HG03439 (cell line): Measurements from ENCODE around the gene GNG14.
"Not testable (repeated sequence)": the region's sequence is repeated elsewhere in the genome, so short reads cannot be mapped to it uniquely, and the experiment has no call there.

Source experiments
- ATAC-seq: cut with Tn5 transposase; IDR thresholded peaks from one replicate; pipeline ENCODE4 v1.9.1; 2021; ENCODE audit warnings: mild to moderate bottlenecking, moderate library complexity; ENCODE audit not compliant: unreplicated experiment

Gene GNG14

DNA sequence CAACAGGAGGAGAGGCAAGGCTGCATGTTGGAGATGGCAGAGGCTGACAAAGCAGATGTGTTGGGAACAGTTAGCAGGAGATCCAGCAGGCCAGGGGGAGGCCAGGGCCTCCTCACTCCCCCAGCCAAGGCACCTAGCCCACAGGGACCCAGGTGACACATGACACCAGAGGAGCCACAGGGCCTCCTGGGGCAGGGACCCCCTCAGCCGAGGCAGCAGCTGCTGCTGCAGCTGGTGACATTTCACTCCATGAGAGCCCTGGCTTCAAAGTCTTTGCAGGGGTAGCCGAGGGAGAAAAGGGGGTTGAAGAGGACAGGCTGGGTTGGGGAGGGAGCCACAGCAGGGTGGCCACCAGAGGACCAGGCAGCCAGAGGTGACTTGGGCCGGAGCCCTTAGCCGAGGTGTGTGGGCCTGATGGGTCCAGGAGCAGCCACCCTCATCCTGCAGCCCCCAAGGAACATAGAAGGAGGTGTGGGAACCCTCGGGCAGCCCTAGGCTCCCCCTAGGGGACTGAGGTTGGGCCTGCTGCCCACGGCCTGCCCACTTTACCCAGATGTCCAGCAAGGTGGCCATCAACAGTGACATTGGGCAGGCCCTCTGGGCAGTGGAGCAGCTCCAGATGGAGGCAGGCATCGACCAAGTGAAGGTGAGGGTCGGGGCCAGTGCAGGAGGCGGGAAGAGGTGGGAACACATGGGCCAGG is at the start of gene GNG14:
GNG14 (plus strand) TSS at position 503 of the 701 bp plus-strand sequence; CDS start at position 554, 51 bp downstream.
- no peak for ATAC-seq

DNA sequence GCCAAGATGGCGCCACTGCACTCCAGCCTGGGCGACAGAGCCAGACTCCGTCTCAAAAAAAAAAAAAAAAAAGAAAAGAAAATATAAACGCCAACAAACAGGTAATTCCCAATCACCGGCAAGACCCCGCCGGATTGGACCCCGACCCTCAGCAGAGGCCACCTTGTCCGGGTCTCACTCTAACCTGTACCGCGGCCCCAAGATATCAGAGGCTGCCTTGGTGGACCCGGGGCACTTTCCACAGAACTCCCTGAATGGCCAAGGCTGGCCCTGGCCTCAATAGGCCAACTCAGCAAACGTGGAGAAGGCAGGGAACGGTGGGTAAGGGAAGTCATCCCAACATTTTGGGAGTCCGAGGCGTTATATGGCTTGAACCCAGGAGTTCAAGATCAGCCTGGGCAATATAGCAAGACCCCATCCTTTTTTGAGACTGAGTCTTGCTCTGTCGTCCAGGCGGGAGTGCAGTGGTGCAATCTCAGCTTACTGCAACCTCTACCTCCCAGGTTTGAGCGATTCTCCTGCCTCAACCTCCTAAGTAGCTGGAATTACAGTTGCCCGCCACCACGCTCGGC is 49.1 kb upstream of the GNG14 start:
- no peak for ATAC-seq

DNA sequence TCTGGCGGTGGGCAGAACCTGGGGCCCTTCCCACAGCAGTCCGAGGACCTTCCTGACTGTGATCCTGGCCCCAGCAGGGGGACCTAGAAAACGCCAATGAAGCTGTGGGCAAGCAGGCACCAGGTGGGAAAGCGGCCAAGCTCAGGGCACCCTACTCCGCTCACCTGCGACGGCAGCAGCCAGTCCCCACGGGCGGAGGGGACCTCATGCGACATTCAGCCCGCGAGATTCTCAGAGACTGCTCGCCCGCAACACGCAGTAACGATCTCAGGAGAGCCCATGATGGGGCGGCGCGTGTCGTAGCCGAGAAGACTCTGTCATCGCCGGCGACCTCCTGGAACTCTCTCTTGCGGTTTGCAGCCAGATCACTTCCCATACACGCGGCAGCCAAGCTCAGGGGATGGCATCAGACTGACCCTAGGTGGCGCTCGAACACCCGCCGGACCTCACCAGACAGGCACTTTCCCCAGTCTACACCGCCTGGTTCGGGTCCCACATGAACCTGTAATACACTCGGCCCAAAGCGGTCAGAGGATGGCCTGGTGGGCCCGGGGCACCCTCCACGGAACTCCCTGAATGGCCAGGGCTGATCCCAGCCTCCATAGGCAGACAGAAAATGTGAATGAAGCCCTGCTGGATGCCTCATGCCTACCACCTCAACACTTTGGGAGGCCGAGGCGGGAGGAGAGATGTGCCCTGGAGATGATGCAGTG is 47.7 kb upstream of the GNG14 start:
- no peak for ATAC-seq

DNA sequence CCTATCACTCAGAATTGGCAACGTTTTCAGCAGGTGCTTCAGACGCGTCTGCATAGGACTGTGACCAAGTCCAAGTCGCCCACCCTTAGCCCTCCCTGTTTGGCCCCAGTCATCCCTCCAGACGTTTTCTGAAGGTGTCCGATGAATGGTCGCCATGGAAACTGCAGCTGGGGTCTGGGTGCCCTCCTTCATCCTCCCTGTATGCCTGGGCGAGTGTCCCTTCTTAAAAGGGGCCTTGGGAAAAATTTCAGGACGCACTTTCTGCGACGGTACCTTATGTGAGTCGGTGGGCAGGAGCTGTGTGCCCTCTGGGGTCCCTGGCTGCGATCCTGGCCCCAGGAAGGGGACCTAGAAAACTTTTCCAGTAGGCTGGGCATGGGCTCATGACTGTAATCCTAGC is 46.3 kb upstream of the GNG14 start:
- no peak for ATAC-seq

DNA sequence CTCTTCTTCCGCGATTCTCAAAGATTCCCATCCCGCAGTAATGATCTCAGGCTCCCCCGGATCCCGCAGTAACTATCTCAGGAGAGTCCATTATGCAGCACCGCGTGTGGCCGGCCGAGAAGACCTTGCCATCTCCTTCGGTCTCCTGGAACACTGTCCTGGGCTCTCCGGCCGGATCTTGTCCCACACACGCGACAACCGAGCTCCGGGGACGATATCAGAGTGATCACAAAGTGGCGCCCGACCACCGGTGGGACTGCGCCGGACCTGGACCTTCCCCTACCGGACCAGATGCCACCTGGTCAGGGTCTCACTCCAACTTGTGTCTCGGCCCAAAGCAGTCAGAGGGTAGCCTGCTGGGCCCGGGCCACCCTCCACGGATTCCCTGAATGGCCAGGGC is 45.3 kb upstream of the GNG14 start:
- ATAC-seq: no peak

DNA sequence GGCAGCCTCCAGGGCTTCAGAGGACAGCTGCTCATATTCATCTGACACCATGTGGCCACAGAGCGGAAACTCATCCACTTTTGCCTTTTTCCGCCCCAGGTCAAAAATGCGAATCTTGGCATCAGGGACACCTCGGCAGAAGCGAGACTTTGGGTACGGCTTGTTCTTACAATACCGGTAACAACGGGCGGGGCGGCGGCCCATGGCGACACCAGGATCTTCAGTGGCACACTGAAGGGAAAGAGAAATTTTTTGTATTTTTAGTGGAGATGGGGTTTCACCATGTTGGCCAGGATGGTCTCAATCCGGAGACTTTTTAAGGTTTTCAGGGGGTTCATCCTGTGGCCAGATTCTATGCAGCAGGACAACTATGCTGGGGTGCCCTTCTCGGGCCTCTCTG is 44.1 kb upstream of the GNG14 start:
- ATAC-seq: not testable (repeated sequence)

DNA sequence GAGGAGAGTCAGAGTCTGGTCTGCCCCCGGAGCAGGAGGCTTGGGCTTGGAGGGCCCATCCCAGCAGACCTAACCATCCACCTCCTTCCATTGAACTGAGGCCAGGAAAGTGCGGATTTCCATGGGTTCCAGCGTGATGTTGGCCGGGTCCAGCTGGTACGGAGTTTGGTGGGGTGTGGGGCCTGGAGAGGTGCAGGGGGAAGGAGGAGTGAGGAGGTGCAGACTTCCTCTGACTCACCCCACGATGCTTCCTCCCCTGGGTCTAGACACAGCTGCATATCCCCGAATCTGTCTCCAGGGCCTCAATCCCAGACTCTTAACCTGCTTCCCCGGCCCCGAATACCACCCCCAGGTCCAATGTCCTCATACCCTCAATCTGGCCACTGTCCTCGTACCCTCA is 41.2 kb upstream of the GNG14 start:
- ATAC-seq: no peak

DNA sequence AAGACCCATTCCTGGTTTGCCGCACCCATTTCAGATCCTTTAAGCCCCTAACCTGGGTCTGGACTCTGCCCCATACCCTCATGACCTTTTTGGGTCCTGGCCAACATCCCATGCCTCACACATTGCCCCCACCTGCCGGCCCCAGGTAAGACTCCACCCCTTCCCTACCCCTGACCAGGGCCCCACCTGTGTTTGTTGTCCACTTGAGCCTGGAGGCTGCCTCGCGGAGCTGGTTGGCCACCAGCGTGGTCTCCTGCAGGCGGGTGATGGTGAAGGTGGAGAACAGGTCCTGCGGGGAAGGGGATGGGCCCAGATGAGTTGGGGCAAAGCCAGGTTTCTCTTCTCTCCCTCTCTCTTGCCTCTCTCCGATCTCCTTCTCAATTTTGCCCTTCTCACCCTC is 40.8 kb upstream of the GNG14 start:
- no peak for ATAC-seq

DNA sequence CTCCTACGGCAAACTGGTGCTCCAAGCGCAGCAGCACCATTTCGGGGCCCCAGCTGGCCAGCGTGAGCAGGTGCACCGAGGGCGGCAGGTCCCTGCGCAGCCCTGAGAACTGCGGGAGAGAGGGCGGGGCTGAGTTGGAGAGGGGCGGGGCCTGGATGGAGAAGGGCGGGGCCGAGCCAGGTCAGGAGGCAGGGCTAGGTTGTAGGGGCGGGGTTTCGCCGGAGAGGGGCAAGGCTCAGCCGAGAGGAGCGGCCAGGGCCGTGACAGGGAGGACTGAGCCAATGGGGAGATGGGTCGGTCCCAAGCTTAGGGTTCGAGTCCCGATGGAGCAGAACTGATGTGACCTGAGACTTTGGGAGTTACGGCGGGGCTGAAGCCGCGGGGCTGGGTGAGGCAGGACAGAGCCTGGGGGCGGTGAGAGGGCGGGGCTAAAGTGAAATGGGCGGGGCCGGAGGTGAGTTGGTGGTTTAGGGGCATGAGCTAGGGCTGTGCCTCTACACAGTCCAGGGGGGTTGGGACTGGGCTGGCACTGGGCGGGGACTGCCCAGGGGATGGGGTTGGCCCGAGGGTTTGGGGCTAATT is 40.2 kb upstream of the GNG14 start:
- ATAC-seq: no peak

DNA sequence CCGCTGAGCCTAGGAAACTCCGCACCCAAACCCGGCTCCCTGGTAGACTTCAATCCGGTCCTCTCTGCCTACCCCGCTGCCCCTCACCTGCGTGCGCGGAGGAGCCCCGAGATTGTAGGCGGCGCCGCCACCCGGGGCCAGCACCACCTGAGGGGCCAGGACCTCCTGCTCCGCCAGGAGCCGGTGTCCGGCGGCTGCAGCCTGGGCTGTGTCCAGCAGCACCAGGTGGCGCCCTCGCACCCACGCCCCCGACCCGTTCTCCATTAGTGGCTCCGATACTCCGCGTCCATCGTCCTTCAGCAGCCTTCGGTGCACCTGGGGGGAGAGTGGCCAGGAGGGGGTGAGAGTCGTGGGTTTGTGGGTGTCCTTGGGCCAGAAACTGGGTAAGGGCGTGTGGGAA is 39.7 kb upstream of the GNG14 start:
- ATAC-seq: no peak

DNA sequence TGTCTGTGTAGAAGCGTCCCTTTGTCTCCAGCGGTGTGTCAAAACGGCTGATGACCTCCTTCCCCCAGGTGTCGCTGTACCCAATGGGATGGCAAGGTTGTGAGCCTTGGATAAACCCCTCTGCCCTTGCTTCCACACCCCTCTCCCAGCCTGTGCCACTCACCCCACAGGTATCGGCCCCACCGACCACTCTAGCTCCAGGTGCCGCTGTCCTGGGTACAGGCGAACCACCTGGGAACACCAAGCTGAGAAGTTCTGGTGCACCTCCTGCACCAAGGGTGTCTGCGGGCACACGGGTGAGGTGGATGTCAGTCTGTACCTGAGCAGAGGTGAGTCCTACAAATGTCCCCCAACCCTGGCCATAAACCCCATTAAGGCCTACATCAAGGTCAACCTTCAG is 37.9 kb upstream of the GNG14 start:
- ATAC-seq: no peak

DNA sequence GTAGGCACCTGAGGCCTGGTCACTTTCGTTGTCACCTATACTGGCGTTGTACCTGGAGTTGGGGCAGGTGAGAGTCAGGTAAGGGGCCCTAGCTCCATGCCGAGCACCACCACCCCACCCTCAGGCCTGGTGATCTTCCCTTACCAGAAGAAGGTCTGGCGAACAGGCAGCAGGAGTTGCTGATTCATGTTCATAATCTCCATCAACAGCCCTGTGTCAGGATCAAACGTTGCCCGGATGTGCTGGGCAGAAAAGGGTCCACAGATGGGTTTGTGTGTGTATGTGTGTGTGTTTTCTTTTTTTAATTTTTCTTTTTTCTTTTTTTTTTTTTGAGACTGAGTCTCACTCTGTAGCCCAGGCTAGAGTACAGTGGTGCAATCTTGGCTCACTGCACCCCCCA is 35.6 kb upstream of the GNG14 start:
- ATAC-seq: no peak

DNA sequence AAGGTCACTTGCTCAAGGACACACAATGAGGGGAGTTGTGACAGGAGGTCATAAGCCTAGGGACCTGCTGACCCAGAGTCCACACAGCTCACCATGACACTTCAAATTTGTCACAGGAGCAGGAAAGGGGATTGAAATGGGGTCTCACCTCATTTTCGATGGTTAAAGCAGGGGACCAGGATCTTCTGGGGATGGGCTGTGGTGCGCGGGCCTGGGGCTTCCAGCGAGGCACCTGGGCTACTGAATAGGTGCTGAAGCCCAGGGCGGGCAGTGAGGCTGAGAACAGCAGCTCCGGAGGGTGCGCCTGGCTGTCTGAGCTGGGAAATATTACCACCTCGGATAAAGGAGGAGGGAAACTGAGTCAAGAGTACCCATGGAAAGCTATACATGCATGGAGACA is 32.3 kb upstream of the GNG14 start:
- no peak for ATAC-seq

DNA sequence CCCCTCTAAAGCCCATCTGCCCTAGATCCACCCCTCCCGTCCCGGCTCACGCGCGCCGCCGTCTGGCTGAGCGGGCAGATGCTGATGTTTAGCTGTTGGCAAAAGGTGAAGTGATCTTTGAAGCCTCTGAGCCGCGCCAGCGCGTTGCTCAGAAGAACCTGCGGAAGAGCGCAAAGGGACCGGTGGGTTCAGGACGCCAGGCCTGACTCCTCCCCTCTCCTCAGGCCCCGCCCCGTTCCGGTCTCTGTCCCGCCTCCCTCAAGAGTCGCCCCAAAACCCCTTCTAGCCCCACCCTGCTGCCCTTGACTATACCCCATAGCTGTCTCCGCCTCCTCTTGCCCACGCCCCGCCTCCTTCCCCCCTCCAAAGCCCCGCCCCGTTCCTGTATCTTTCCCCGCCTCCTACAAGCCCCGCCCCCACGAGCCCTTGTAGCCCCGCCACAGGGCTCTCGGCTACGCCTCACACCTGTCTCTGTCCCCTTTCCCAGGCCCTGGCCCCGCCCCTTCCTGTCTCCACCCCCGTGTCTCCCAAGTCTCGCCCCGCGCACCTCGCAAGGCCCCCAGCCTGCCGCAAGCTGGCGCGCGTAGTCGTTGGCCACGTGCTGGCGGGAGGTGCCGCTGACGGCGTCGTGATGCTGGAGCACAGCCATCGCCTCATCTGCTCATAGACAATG is 30.8 kb upstream of the GNG14 start:
- no peak for ATAC-seq

DNA sequence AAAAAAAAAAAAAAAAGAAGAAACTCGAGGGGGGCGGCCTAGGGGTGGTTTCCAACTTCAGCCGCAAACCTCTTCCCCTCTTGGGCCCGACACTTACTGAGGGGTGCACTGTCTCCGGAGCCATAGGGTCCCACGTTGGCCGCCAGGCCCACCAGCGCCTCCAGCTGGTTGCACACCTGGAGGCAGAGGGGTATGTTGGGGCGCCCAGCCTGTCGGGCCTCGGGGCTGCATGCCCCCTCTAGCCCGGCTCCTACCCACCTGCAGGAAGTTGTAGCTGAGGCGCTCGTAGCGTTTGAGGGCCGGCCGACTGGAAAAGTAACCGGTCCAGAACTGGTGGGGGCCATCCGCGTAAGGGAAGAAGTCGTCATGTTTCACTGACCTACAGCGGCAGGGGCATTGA is 29.8 kb upstream of the GNG14 start:
- no peak for ATAC-seq

DNA sequence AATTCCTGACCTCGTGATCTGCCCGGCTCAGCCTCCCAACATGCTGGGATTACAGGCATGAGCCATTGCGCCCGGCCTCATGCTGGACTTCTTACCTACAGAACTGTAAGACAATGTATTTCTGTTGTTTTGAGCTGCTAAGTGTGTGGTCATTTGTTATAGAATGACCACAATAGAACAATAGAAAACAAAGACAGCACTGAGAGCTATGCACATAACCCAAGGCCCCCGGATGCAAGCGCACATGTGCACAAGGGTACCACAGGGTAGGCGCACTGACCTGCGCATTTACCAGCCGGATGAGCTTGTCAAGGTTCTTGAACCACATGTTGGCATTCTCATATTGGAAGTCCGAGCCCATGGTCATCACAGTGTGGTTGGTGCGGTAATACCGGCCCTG is 26.8 kb upstream of the GNG14 start:
- ATAC-seq: no peak

DNA sequence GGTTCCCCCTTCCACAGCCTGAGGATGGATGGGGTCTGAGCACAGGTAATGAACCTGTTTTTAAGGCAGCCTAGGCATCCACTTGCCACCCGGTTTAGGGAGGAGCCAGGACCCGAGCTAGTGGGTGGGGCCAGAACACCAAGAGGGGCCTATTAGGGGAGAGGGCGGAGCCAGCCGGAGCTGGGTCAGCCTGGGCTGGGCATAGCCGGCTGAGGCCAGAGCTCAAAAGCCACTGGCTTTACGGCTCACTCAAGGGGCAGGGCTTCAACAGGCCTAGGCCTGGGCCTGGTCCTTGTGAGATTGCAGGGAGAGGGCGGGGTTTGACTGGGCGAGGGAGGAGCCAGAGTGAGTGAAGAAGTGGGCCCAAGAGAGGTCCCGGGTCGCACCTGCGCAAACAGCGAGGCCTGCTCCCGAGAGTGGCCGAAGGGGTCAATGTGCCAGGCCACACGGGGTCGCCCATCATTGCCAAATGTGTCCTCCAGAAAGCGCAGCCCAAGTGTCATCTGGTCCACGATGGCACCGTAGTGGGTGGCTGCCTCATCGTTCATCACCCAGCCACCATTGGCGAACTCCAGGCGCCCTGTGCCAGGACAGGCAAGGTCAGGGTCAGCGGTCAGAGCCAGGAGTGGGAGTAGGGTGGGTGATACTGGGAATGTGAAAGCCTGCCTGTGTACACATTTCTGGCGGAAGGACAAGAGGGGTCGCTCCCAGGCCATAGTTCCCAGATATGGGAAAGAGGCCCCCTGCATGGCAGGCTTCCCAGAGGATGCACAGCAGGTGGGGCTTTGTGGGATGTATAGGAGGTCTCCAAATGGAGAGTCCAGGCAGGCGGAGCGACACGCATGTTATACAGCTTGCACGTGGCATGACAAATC is 23.2 kb upstream of the GNG14 start:
- ATAC-seq: no peak

DNA sequence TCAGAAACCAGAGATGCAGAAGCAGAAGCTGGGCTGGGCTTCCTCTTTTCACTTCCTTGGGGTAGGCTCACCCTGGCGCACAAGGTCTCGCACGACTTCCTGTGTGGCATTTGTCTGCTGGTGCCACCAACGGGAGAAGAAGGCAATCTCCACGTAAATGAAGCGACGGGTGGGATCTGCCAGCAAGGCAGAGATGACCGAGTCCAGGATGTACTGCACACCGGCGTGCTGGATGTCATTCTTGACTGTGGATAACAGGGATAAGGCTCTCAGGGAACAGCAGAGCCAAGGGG is 22.6 kb upstream of the GNG14 start:
- no peak for ATAC-seq

DNA sequence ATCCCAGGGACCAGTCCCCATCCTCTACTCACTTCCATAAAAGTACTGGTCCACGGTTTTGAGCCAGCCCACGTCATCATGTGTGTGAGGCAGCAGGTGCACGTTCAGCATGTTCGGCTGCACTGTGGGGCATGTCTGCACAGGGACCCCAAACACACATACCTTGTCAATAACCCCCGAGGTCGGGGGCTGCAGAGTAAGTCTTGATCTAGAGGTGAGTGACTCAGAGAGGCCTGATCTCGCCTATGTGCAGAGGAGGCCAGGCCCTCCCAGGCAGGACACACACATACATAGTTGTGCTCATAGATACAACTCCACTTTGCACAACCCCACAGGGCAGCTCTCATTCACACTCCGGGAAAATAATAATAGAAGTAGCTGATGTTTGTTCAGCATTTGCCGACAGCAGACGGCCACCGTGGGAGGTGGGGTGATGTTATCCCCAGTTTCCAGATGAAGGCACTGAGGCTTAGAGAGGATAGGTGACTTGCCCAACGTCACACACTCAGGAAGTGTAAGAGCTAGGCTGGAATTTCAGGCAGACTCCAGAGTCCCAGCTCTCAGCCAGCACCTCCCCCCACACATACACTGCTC is 22.0 kb upstream of the GNG14 start:
- no peak for ATAC-seq
